ENCODE measurements around the gene ARID5B. TPM values are rescaled to one million over a fixed set of nuclear protein-coding genes. Genes with fewer than 3 reads are reported as not detected.
"Not testable (repeated sequence)": the region's sequence is repeated elsewhere in the genome, so short reads cannot be mapped to it uniquely, and the experiment has no call there.

The ARID5B gene
- polyA plus RNA-seq, 1 donor, result 55.4 TPM

- DNase-seq, result no peak
Observed at GRCh38 chr10:61964949-61965702, 63.6 kb downstream of the ARID5B start.

GRCh38 chr10:61965703-61966395 is 64.3 kb downstream of the ARID5B start:
- DNase-seq, result no peak

GRCh38 chr10:61967298-61967697 is 65.8 kb downstream of the ARID5B start:
- no peak for DNase-seq

GRCh38 chr10:61970182-61971002 is 68.9 kb downstream of the ARID5B start:
- DNase-seq, result no peak

- peak; percentile 53 for DNase-seq
Observed at GRCh38 chr10:61971003-61971325, 69.5 kb downstream of the ARID5B start.

GRCh38 chr10:61973169-61973568 is 71.7 kb downstream of the ARID5B start:
- DNase-seq, result no peak

GRCh38 chr10:61973906-61974305 is 72.4 kb downstream of the ARID5B start:
- DNase-seq, result no peak

- peak; percentile 84 for DNase-seq
Observed at GRCh38 chr10:61974601-61975390, 73.3 kb downstream of the ARID5B start.

- no peak for DNase-seq
Observed at GRCh38 chr10:61975391-61975932, 74.0 kb downstream of the ARID5B start.

GRCh38 chr10:61976951-61977721 is 75.6 kb downstream of the ARID5B start:
- DNase-seq, result not testable (repeated sequence)

- DNase-seq, result no peak
Observed at GRCh38 chr10:61978965-61979364, 77.5 kb downstream of the ARID5B start.

GRCh38 chr10:61981460-61981859 is 80.0 kb downstream of the ARID5B start:
- no peak for DNase-seq

- DNase-seq, result no peak
Observed at GRCh38 chr10:61983255-61983654, 81.8 kb downstream of the ARID5B start.

- no peak for DNase-seq
Observed at GRCh38 chr10:61984803-61985418, 83.4 kb downstream of the ARID5B start.

GRCh38 chr10:61985715-61986114 is 84.2 kb downstream of the ARID5B start:
- DNase-seq, result no peak

- no peak for DNase-seq
Observed at GRCh38 chr10:61986382-61986781, 84.9 kb downstream of the ARID5B start.

GRCh38 chr10:61986788-61987492 is 85.4 kb downstream of the ARID5B start:
- DNase-seq, result no peak

- no peak for DNase-seq
Observed at GRCh38 chr10:61987537-61987936, 86.0 kb downstream of the ARID5B start.

- DNase-seq, result no peak
Observed at GRCh38 chr10:61987951-61988379, 86.5 kb downstream of the ARID5B start.
